ENCODE results near the gene LIN7B.

DNA sequence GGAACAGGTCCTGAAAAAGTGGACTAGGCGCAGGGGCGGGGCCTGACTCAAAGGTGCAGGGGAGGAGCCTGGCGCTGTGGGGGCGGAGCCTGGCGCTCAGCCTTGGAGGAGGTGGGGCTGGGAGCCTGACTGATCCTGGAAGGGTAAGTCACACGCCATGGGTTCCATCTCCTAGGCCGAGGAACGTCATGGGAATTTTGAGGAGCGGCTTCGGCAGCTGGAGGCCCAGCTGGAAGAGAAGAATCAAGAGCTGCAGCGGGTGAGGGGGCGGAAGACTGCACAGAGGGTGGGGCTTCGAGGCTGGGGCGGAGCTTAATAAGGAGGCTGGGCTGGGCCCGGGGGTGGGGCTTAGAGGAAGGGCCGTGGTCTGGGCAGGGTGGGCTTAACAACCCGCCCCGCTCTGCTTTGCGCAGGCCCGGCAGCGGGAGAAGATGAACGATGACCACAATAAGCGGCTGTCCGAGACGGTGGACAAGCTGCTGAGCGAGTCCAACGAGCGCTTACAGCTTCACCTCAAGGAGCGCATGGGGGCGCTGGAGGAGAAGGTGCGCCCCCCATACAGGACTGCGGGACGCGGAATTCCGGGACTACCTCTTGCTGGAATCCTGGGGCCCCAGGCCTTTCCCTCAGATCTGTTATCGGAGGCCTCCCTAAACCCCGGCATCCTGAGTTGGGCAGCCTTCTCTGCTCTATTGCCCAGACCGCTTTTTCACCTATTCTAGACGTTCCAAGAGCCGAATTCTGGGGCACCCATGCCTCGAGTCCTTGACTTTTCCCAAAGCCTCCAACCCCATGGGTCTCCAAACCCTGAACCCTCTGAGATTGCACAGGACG is 19.7 kb downstream of the LIN7B start:
- TF ChIP-seq CTCF (IDR thresholded peaks at IDR 0.05; ENCODE audit: low read depth, low read length, missing input control): no peak
- TF ChIP-seq GABPA (IDR thresholded peaks at IDR 0.05 in 1 of 2, conservative IDR thresholded peaks at IDR 0.05 in 1 of 2): no peak
- TF ChIP-seq RXRA (IDR thresholded peaks at IDR 0.05): no peak
- TF ChIP-seq REST (IDR thresholded peaks at IDR 0.05): no peak
- no peak for TF ChIP-seq TAF1 (conservative IDR thresholded peaks at IDR 0.05)
- no peak for TF ChIP-seq EGR1 (IDR thresholded peaks at IDR 0.05; ENCODE audit: low read depth in 2 of 2)
- no peak for TF ChIP-seq JUND (IDR thresholded peaks at IDR 0.05)
- no peak for TF ChIP-seq RAD21 (IDR thresholded peaks at IDR 0.05)

Measured in liver (tissue), 3 donors.